ENCODE measurements around the gene ARHGAP6.

GRCh38 chrX:11647138-11647537, 18.6 kb downstream of the ARHGAP6 start:
- TF ChIP-seq YY1 (IDR thresholded peaks at IDR 0.05; ENCODE audit: low read depth) (no peak), RAD21 (IDR thresholded peaks at IDR 0.05; ENCODE audit: low read depth) (no peak), ZBTB7A (IDR thresholded peaks at IDR 0.05; ENCODE audit: low read depth) (no peak), TAF1 (IDR thresholded peaks at IDR 0.05; ENCODE audit: low read depth) (no peak), REST (IDR thresholded peaks at IDR 0.05; ENCODE audit: low read depth) (no peak)
